A549 (cell line): Measurements from ENCODE around the gene PRR35. TPM values are rescaled to one million over a fixed set of nuclear protein-coding genes. Genes with fewer than 3 reads are reported as not detected.

Experiments used
- ATAC-seq, 2 experiments: fragments of 200-7000 bp in 1 of 2; fragments of >200 bp in 1 of 2; cut with Nextera tagmentation in 1 of 2; cut with Tn5 transposase in 1 of 2; 3 replicates each; pipeline versions ENCODE4 v1.8.0 to v1.9.1; 2018 to 2020; ENCODE audit warnings: mild to moderate bottlenecking in 1 of 2, moderate library complexity in 1 of 2
- CTCF ChIA-PET: fragments of 300-600 bp; sonication (Branson Sonifier 250); formaldehyde crosslinking; extraction: SDS; loops from one replicate; lab custom pipeline; 2021; ENCODE audit warnings: antibody characterized with exemption, inconsistent platforms; lab: Yijun Ruan, JAX
- POLR2A ChIA-PET: fragments of 350-600 bp; formaldehyde crosslinking; extraction: SDS; loops from one replicate; lab custom pipeline; 2021; ENCODE audit warnings: antibody characterized with exemption, inconsistent platforms; lab: Yijun Ruan, JAX
- DNase-seq, 2 experiments: peaks; one replicate each; pipeline versions ENCODE4 v3.0.0 to v3.0.0-alpha.2; 2011 to 2016; ENCODE audit warnings: low read depth in 1 of 2, low spot score in 1 of 2
- FAIRE-seq: peaks from 2 replicates; lab custom pipeline; 2011; peaks lifted over from hg19 to GRCh38; lab: Jason Lieb, UNC
- H3K27ac ChIP-seq, 2 experiments: fragments of >200 bp; sonication (Bioruptor Twin); formaldehyde crosslinking; 3 replicates each; pipeline ENCODE4 v1.5.1; 2016 to 2017
- H3K4me1 ChIP-seq: fragments of >200 bp; sonication (Bioruptor Twin); formaldehyde crosslinking; 3 replicates; pipeline ENCODE4 v1.6.1; 2016
- H3K4me2 ChIP-seq: fragments of >200 bp; sonication (Bioruptor Twin); formaldehyde crosslinking; 3 replicates; pipeline ENCODE4 v1.6.1; 2016
- H3K4me3 ChIP-seq: fragments of >200 bp; sonication (Bioruptor Twin); formaldehyde crosslinking; 3 replicates; pipeline ENCODE4 v1.5.1; 2016
- H3K9me3 ChIP-seq: fragments of >200 bp; sonication (Bioruptor Twin); formaldehyde crosslinking; 3 replicates; pipeline ENCODE4 v1.6.1; 2016
- ATOH8 ChIP-seq: fragments of 250-450 bp; sonication (Bioruptor Pico); IDR thresholded peaks from 2 replicates; pipeline ENCODE4 v1.5.0; 2020; ENCODE audit warnings: low read depth, mild to moderate bottlenecking, moderate library complexity
- BHLHE40 ChIP-seq: IDR thresholded peaks from 2 replicates; pipeline ENCODE4 v1.6.1; 2012; ENCODE audit warnings: low read depth, low read length, inconsistent platforms
- CBX2 ChIP-seq: fragments of 200-600 bp; sonication (generic); IDR thresholded peaks from 2 replicates; pipeline ENCODE4 v1.6.1; 2016; ENCODE audit warnings: low read depth, mild to moderate bottlenecking, borderline replicate concordance
- CEBPB ChIP-seq, 2 experiments: fragments of >200 bp in 1 of 2; sonication (Bioruptor Twin) in 1 of 2; formaldehyde crosslinking in 1 of 2; IDR thresholded peaks; 2 replicates each; pipeline ENCODE4 v1.6.1; 2012 to 2016
- CHD2 ChIP-seq: fragments of 150-350 bp; IDR thresholded peaks from 2 replicates; pipeline ENCODE4 v1.6.1; 2014; ENCODE audit warnings: low read length; ENCODE audit not compliant: partially characterized antibody
- FOSB ChIP-seq: fragments of 250-450 bp; sonication (Bioruptor Pico); IDR thresholded peaks from 2 replicates; pipeline ENCODE4 v1.5.0; 2020; ENCODE audit warnings: mild to moderate bottlenecking, moderate library complexity
- FOXS1 ChIP-seq: fragments of 250-450 bp; sonication (Bioruptor Pico); IDR thresholded peaks from 2 replicates; pipeline ENCODE4 v1.5.0; 2020; ENCODE audit warnings: mild to moderate bottlenecking, moderate library complexity
- GATA3 ChIP-seq: IDR thresholded peaks from 2 replicates; pipeline ENCODE4 v1.6.1; 2012; ENCODE audit warnings: borderline replicate concordance
- HDAC2 ChIP-seq: fragments of 200-600 bp; sonication (generic); IDR thresholded peaks from 2 replicates; pipeline ENCODE4 v1.6.1; 2016
- HMGXB4 ChIP-seq: fragments of 250-450 bp; sonication (Bioruptor Pico); IDR thresholded peaks from 2 replicates; pipeline ENCODE4 v1.5.0; 2021; ENCODE audit warnings: mild to moderate bottlenecking, moderate library complexity, borderline replicate concordance
- HOXB5 ChIP-seq: fragments of 250-450 bp; sonication (Bioruptor Pico); IDR thresholded peaks from 2 replicates; pipeline ENCODE4 v1.5.0; 2020; ENCODE audit warnings: mild to moderate bottlenecking, moderate library complexity
- KDM5A ChIP-seq: fragments of 200-600 bp; sonication (generic); IDR thresholded peaks from 2 replicates; pipeline ENCODE4 v1.6.1; 2016; ENCODE audit warnings: antibody characterized with exemption, mild to moderate bottlenecking
- MAZ ChIP-seq: fragments of 150-350 bp; IDR thresholded peaks from 2 replicates; pipeline ENCODE4 v1.6.1; 2014; ENCODE audit warnings: antibody characterized with exemption, low read depth, low read length, borderline replicate concordance
- NPAS2 ChIP-seq: fragments of 250-450 bp; sonication (Bioruptor Pico); IDR thresholded peaks from 2 replicates; pipeline ENCODE4 v1.8.0; 2022; ENCODE audit warnings: mild to moderate bottlenecking, moderate library complexity, borderline replicate concordance
- PBX3 ChIP-seq: IDR thresholded peaks from 2 replicates; pipeline ENCODE4 v1.6.1; 2012
- POLR2AphosphoS2 ChIP-seq: conservative IDR thresholded peaks from 2 replicates; pipeline ENCODE4 v1.6.1; 2012; ENCODE audit warnings: low read length, improper control_type of control experiment, inconsistent platforms
- RARB ChIP-seq: fragments of 250-450 bp; sonication (Bioruptor Pico); IDR thresholded peaks from 2 replicates; pipeline ENCODE4 v1.8.0; 2021; ENCODE audit warnings: mild to moderate bottlenecking, moderate library complexity
- RCOR1 ChIP-seq: fragments of 150-350 bp; IDR thresholded peaks from 2 replicates; pipeline ENCODE4 v1.6.1; 2014; ENCODE audit warnings: antibody characterized with exemption, low read length, low read depth
- SMC3 ChIP-seq: fragments of >200 bp; sonication (Bioruptor Twin); formaldehyde crosslinking; IDR thresholded peaks from 3 replicates; pipeline ENCODE4 v1.6.1; 2018; ENCODE audit warnings: inconsistent platforms
- TP53 ChIP-seq: fragments of 250-450 bp; sonication (Bioruptor Pico); IDR thresholded peaks from 2 replicates; pipeline ENCODE4 v1.5.0; 2021; ENCODE audit warnings: mild to moderate bottlenecking, moderate library complexity
- ZC3H11A ChIP-seq: fragments of 450-650 bp; IDR thresholded peaks from 2 replicates; pipeline ENCODE4 v1.6.1; 2014; ENCODE audit warnings: antibody characterized with exemption, mild to moderate bottlenecking
- ZFP36 ChIP-seq: fragments of 450-650 bp; IDR thresholded peaks from 2 replicates; pipeline ENCODE4 v1.6.1; 2014; ENCODE audit warnings: borderline replicate concordance; ENCODE audit not compliant: partially characterized antibody
- ZSCAN20 ChIP-seq: fragments of 250-450 bp; sonication (Bioruptor Pico); IDR thresholded peaks from 2 replicates; pipeline ENCODE4 v1.8.0; 2022; ENCODE audit warnings: mild to moderate bottlenecking, moderate library complexity
- WGBS: methylation state at CpG from one replicate; pipeline ENCODE4 v1.1.6; 2017; ENCODE audit errors: missing lambda C conversion rate; 5-methylcytosine and 5-hydroxymethylcytosine counted together
- polyA plus RNA-seq, 4 experiments: library from polyadenylated mRNA; depleted of rRNA in 3 of 4; stranded (reverse); fragments of >200 nt; fragmentation: RNase III in 1 of 4; extraction: RNeasy Plus Mini Kit Qiagen cat#74134 plus additional on column Dnase treatment in 1 of 4; gene quantifications; 2 replicates in 3 of 4; 3 replicates in 1 of 4; pipeline ENCODE4 v1.2.3, GENCODE V29; 2011 to 2017
- TF ChIP-seq, protein P1 (sequence below): fragments of >200 bp; sonication (Bioruptor Twin); formaldehyde crosslinking; IDR thresholded peaks from 2 replicates; pipeline ENCODE4 v1.6.1; 2016
- TF ChIP-seq, protein P2 (sequence below): fragments of >200 bp; sonication (Bioruptor Twin); formaldehyde crosslinking; IDR thresholded peaks from 3 replicates; pipeline ENCODE4 v1.5.1; 2016

Gene PRR35
- polyA plus RNA-seq, 2 of the 4 experiments (the other 2 are of a cell fraction), result 0.04 TPM

- 52% methylated on average over 19 of the region's 26 CpGs for WGBS
- H3K4me2 ChIP-seq, result peak within 1 kb of the TSS; percentile 1; the same call in 2 of the 3 replicates
Observed at GRCh38 chr16:566475-567372, 6.5 kb downstream of the PRR35 start, which contains the start of gene NHLRC4. TSS of gene NHLRC4 (plus strand) at chr16:567005. CDS start at chr16:568048, 1,043 bp downstream.

DNA sequence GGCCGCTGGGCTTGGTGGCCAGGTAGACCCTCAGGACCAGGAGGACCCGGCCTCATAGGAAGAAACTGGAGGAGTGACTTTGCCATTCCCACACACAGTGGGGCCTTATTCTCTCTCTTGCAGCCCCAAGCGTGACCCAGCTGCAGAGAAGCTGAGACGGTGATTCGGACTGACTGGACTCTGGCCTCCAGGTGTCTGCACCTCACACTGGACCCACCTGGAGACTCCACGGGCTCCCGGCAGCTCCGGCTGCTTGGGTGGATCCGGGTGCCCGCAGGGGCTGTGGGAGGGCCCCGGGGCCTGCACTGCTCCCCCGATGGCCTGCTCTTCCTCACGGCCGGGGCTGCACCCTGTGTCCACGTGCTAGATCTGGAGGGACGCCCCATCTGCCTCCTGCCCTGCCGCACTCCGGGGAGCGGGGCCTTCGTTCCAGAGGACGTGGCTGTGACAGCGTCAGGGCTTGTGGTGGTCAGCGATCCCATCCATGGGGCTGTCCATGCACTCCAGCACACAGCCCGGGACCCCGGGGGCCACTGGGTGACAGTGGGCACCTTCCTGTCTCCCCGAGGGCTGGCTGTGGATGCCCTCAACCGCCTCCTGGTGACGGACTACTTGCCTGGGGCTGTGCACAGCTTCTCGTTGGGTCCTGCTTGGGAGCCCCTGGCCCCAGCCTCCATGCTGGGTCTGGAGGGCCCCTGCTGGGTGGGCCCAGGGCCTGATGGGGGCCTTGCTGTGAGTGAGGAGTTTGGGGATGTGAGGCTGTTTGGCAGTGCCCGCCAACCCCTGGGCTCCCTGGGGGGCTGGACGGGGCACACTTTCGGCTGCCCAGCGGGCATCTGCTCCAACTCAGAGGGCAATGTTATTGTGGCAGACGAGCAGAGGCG, 7.4 kb downstream of the PRR35 start:
- H3K4me3 ChIP-seq, result no peak overlapping the region
- H3K9me3 ChIP-seq, result no peaks in the 10 kb centered on the region
- H3K4me2 ChIP-seq, result peak overlapping the region; percentile 1; the same call in 1 of the 3 replicates
- TF ChIP-seq CHD2 (no peak), ZFP36 (no peak), ZSCAN20 (CRISPR knock-in tag) (no peak), POLR2AphosphoS2 (no peak), ATOH8 (CRISPR knock-in tag) (no peak), HMGXB4 (CRISPR knock-in tag) (no peak), CBX2 (no peak)
- H3K27ac ChIP-seq, result no peak overlapping the region; a peak in 2 of 6 replicates
- ATAC-seq (no peak), DNase-seq (no peak), FAIRE-seq (no peak)
- WGBS, result 89% methylated on average over 17 of the region's 35 CpGs
- CTCF ChIA-PET, result interaction anchor here (0.5 to 3.6 kb wide), 5 partner anchors 12 to 175 kb away, joined by 3 to 12 read pairs (median 3); no protein-coding TSS in a partner anchor
- POLR2A ChIA-PET, result no interaction called here
- H3K4me1 ChIP-seq, result peaks cover 22% of the 10 kb centered on the region

More at GRCh38 chr16:566475-567372, 6.5 kb downstream of the PRR35 start, which contains the start of gene NHLRC4:
- H3K4me1 ChIP-seq, result peaks cover 22% of the 10 kb centered on the region
- FAIRE-seq (no peak), DNase-seq (no peak), ATAC-seq (peak in 1 of 2 experiments; percentile 35; a peak in 3 of 6 replicates)
- ChIA-PET CTCF (interaction anchor here (0.7 to 3.6 kb wide), 3 partner anchors 20 to 141 kb away, joined by 3 to 12 read pairs (median 3); partner anchors contain the start of gene RAB11FIP3), POLR2A (no interaction called here)
- TF ChIP-seq, protein P1, sequence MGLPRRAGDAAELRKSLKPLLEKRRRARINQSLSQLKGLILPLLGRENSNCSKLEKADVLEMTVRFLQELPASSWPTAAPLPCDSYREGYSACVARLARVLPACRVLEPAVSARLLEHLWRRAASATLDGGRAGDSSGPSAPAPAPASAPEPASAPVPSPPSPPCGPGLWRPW, result no peak
- TF ChIP-seq ZSCAN20 (CRISPR knock-in tag) (no peak), BHLHE40 (no peak), MAZ (no peak), PBX3 (no peak), FOXS1 (CRISPR knock-in tag) (no peak), SMC3 (no peak), HOXB5 (CRISPR knock-in tag) (no peak), FOSB (CRISPR knock-in tag) (no peak), NPAS2 (no peak), RCOR1 (no peak), HDAC2 (no peak), TP53 (CRISPR knock-in tag) (no peak), KDM5A (no peak), CEBPB (IDR thresholded peaks at IDR 0.05) (no peak), GATA3 (no peak), RARB (CRISPR knock-in tag) (no peak), ZC3H11A (no peak), ZFP36 (no peak)
- TF ChIP-seq, protein P2, sequence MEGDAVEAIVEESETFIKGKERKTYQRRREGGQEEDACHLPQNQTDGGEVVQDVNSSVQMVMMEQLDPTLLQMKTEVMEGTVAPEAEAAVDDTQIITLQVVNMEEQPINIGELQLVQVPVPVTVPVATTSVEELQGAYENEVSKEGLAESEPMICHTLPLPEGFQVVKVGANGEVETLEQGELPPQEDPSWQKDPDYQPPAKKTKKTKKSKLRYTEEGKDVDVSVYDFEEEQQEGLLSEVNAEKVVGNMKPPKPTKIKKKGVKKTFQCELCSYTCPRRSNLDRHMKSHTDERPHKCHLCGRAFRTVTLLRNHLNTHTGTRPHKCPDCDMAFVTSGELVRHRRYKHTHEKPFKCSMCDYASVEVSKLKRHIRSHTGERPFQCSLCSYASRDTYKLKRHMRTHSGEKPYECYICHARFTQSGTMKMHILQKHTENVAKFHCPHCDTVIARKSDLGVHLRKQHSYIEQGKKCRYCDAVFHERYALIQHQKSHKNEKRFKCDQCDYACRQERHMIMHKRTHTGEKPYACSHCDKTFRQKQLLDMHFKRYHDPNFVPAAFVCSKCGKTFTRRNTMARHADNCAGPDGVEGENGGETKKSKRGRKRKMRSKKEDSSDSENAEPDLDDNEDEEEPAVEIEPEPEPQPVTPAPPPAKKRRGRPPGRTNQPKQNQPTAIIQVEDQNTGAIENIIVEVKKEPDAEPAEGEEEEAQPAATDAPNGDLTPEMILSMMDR, result no peak
- peak within 1 kb of the TSS in 1 of 2 experiments; percentile 63; a peak in 3 of 6 replicates for H3K27ac ChIP-seq
- no peaks in the 10 kb centered on the region for H3K9me3 ChIP-seq
- no peak within 1 kb of the TSS for H3K4me3 ChIP-seq
